A673 (cell line): ENCODE measurements around the gene RIC1.

Source experiments
- EZH2 ChIP-seq: fragments of 200-600 bp; sonication (generic); IDR thresholded peaks from 2 replicates; pipeline ENCODE4 v1.6.1; 2017; ENCODE audit warnings: borderline replicate concordance, low read depth, mild to moderate bottlenecking, mixed read lengths, antibody characterized with exemption, low read length; ENCODE audit not compliant: poor library complexity, severe bottlenecking
- TF ChIP-seq, protein P1 (sequence below): fragments of 300-800, 200-600 bp; sonication (generic); conservative IDR thresholded peaks from 2 replicates; pipeline ENCODE4 v1.5.1; 2017; ENCODE audit warnings: low read depth, mild to moderate bottlenecking, antibody characterized with exemption, low read length, moderate library complexity, mixed read lengths

DNA sequence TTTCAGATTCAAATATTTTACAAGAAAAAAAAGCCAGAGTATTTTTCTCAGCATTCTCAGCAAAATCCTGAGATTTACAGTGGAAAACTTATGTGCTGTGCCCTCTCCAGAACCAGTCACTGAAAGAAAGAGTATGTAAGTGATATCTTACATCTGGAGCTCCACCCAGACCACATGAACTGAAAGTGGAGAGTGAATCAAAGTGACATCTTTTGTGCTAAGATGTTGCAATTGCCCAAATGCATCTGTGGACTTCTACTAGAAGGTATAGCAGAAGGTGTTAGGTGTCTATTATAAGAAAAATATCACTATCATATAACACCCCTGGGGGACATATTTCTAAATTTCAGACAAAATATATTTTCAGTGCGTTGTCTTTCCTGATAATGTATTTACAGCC is 49.0 kb upstream of the RIC1 start:
- TF ChIP-seq, protein P1, sequence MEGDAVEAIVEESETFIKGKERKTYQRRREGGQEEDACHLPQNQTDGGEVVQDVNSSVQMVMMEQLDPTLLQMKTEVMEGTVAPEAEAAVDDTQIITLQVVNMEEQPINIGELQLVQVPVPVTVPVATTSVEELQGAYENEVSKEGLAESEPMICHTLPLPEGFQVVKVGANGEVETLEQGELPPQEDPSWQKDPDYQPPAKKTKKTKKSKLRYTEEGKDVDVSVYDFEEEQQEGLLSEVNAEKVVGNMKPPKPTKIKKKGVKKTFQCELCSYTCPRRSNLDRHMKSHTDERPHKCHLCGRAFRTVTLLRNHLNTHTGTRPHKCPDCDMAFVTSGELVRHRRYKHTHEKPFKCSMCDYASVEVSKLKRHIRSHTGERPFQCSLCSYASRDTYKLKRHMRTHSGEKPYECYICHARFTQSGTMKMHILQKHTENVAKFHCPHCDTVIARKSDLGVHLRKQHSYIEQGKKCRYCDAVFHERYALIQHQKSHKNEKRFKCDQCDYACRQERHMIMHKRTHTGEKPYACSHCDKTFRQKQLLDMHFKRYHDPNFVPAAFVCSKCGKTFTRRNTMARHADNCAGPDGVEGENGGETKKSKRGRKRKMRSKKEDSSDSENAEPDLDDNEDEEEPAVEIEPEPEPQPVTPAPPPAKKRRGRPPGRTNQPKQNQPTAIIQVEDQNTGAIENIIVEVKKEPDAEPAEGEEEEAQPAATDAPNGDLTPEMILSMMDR: no peak
- no peak for TF ChIP-seq EZH2
